HG02588 (cell line): ENCODE data around the gene CHTOP.
"Not testable (repeated sequence)": the region's sequence is repeated elsewhere in the genome, so short reads cannot be mapped to it uniquely, and the experiment has no call there.

Experiments
- ATAC-seq: cut with Tn5 transposase; IDR thresholded peaks from one replicate; pipeline ENCODE4 v1.9.1; 2021; ENCODE audit warnings: mild to moderate bottlenecking, moderate library complexity; ENCODE audit not compliant: unreplicated experiment

The CHTOP gene

GRCh38 chr1:153658400-153659174 is 24.7 kb downstream of the CHTOP start, which contains the start of gene SNAPIN:
Gene SNAPIN (plus strand): TSS chr1:153658703. CDS start chr1:153658744, 41 bp downstream.
- ATAC-seq: peak; percentile 88

- ATAC-seq: no peak
These were observed 25.3 kb downstream of the CHTOP start for GRCh38 chr1:153659175-153659534.

GRCh38 chr1:153659656-153660055 is 25.8 kb downstream of the CHTOP start:
- no peak for ATAC-seq

- no peak for ATAC-seq
These were observed 27.3 kb downstream of the CHTOP start for GRCh38 chr1:153661111-153661708.

GRCh38 chr1:153662269-153662668 is 28.4 kb downstream of the CHTOP start:
- no peak for ATAC-seq

GRCh38 chr1:153663211-153663610 is 29.3 kb downstream of the CHTOP start:
- ATAC-seq: no peak

- ATAC-seq: no peak
These were observed 33.6 kb downstream of the CHTOP start for GRCh38 chr1:153667439-153667838.

- not testable (repeated sequence) for ATAC-seq
These were observed 34.8 kb downstream of the CHTOP start for GRCh38 chr1:153668672-153669071.

- no peak for ATAC-seq
These were observed 35.7 kb downstream of the CHTOP start for GRCh38 chr1:153669606-153670005.

GRCh38 chr1:153670257-153670858 is 36.5 kb downstream of the CHTOP start:
- ATAC-seq: peak; percentile 2

GRCh38 chr1:153670859-153671627 is 37.2 kb downstream of the CHTOP start, which contains the start of gene ILF2:
Gene ILF2 (minus strand): TSS chr1:153670993. CDS start chr1:153670922, 71 bp downstream.
- ATAC-seq: peak; percentile 85

- ATAC-seq: not testable (repeated sequence)
These were observed 37.9 kb downstream of the CHTOP start for GRCh38 chr1:153671628-153672353.

- ATAC-seq: no peak
These were observed 39.6 kb downstream of the CHTOP start for GRCh38 chr1:153673511-153673910.

- ATAC-seq: no peak
These were observed 44.1 kb downstream of the CHTOP start for GRCh38 chr1:153677718-153678518.

- ATAC-seq: no peak
These were observed 44.9 kb downstream of the CHTOP start, which contains the start of gene NPR1 for GRCh38 chr1:153678519-153679336. Gene NPR1 (plus strand): TSS chr1:153678688. CDS start chr1:153679109, 421 bp downstream.

GRCh38 chr1:153679337-153680119 is 45.7 kb downstream of the CHTOP start:
- ATAC-seq: no peak

- ATAC-seq: no peak
These were observed 46.2 kb downstream of the CHTOP start for GRCh38 chr1:153680120-153680403.

- no peak for ATAC-seq
These were observed 48.9 kb downstream of the CHTOP start for GRCh38 chr1:153682730-153683129.
